ENCODE results near the gene BSG.

BSG gene

DNA sequence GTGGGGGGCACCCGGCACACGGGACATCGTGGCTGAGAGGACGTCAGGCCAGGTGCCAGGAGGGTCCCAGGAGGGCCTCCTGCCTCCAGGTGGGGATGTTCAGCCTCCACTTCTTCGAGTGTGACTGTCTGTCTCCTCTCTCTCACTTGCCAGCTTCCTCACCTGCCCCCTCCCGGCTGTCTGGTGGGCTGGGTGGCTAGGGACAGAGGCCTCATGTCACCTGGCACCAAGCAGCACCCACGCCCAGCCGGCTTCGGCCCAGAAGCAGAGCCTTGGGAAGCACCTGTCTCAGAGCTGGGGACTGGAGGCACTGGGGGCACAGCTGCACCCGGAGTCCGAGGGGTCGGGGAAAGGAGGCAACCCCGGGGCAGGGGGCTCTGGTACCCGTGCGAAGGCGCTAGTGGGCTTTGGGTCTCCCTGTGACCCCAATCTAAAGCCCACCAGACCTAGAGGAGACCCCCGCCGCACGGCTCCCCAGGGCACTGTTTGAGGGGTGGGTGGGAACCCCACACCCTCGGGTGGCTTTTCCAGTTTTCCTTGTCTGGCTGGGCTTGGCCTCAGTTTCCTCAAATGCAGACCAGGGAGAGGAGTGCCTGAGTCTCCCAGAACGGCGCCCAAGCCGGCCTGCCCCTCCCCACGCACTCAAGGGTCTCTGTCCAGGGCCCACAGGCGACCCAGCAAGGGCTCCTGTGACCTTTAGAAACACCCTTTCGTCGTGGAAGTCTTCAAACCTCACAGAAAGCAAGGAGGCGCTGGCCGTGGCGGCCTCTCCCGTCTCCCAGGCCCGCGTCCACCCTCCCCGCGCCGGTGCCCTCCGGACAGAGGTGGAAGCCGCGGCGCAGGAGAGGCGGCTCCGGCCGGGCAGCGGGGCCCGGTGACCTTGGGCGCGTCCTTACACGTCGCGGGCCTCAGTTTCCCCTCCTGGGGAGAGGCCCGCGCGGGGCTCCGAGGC, 16.6 kb downstream of the BSG start:
- no peak for DNase-seq (ENCODE audit: low read depth, low spot score)
- in situ Hi-C loops (cut with HindIII; ENCODE audit: low sequenced_read_pairs) = no loop called here

DNA sequence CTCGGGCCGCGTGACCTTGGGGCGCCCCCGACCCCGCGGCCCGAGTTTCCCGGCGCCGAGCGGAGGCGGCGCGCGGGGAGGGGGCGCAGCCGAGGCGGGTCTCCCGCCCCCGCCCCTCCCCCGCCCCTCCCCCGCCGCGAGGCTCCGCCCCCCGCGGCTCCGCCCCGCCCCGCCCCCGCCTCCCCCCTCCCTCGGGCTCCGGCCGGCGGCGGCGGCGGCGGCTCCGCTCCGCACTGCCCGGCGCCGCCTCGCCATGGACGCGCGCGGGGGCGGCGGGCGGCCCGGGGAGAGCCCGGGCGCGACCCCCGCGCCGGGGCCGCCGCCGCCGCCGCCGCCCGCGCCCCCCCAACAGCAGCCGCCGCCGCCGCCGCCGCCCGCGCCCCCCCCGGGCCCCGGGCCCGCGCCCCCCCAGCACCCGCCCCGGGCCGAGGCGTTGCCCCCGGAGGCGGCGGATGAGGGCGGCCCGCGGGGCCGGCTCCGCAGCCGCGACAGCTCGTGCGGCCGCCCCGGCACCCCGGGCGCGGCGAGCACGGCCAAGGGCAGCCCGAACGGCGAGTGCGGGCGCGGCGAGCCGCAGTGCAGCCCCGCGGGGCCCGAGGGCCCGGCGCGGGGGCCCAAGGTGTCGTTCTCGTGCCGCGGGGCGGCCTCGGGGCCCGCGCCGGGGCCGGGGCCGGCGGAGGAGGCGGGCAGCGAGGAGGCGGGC, 17.4 kb downstream of the BSG start, which contains the start of gene HCN2:
Gene HCN2 (plus strand): TSS at position 189 of the 703 bp plus-strand sequence. CDS start 65 bp downstream, at position 254.
- DNase-seq (ENCODE audit: low read depth, low spot score) = no peak

More for the DNA sequence above, 16.6 kb downstream of the BSG start:
- H3K4me3 ChIP-seq (ENCODE audit: low read depth, low read length) = no peak overlapping the region
- TF ChIP-seq, protein P1, sequence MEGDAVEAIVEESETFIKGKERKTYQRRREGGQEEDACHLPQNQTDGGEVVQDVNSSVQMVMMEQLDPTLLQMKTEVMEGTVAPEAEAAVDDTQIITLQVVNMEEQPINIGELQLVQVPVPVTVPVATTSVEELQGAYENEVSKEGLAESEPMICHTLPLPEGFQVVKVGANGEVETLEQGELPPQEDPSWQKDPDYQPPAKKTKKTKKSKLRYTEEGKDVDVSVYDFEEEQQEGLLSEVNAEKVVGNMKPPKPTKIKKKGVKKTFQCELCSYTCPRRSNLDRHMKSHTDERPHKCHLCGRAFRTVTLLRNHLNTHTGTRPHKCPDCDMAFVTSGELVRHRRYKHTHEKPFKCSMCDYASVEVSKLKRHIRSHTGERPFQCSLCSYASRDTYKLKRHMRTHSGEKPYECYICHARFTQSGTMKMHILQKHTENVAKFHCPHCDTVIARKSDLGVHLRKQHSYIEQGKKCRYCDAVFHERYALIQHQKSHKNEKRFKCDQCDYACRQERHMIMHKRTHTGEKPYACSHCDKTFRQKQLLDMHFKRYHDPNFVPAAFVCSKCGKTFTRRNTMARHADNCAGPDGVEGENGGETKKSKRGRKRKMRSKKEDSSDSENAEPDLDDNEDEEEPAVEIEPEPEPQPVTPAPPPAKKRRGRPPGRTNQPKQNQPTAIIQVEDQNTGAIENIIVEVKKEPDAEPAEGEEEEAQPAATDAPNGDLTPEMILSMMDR (IDR thresholded peaks at IDR 0.05; ENCODE audit: low read depth, low read length) = no peak

DNA sequence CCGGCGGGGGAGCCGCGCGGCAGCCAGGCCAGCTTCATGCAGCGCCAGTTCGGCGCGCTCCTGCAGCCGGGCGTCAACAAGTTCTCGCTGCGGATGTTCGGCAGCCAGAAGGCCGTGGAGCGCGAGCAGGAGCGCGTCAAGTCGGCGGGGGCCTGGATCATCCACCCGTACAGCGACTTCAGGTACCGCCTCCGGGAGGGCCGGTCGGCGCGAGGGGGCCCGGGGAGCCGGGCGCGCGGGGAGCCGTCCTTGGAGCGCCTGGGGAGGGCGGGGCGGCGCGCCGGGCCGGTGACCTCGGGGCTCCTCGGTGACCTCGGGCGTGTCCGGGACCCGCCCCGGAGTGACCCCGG, 18.0 kb downstream of the BSG start:
- H3K4me3 ChIP-seq (ENCODE audit: low read depth, low read length) = peak overlapping the region; percentile 23
- in situ Hi-C loops (cut with HindIII; ENCODE audit: low sequenced_read_pairs) = no loop called here
- DNase-seq (ENCODE audit: low read depth, low spot score) = peak; percentile 47
- TF ChIP-seq, protein P1 (IDR thresholded peaks at IDR 0.05; ENCODE audit: low read depth, low read length) = no peak

More for the DNA sequence above, 17.4 kb downstream of the BSG start, which contains the start of gene HCN2:
- H3K4me3 ChIP-seq (ENCODE audit: low read depth, low read length) = peak within 1 kb of the TSS; percentile 23
- in situ Hi-C loops (cut with HindIII; ENCODE audit: low sequenced_read_pairs) = no loop called here
- TF ChIP-seq, protein P1 (IDR thresholded peaks at IDR 0.05; ENCODE audit: low read depth, low read length) = no peak

DNA sequence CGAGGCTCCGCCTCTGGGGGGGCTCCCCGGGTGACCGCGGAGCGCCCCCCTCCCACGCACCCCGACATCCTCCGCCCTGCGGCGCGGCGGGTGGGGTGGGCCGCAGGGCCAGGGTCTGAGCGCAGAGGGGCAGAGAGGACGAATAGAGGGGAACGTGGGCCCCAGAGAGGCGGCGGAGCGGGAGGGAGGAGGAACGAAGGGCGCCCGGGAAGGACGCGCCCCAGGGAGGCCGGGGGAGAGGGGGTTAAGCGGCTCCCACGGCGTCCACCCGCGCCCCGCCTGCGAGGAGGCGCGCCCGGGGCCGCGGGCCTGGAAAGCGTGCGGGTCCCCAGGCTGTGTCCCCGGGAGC, 18.3 kb downstream of the BSG start:
- DNase-seq (ENCODE audit: low read depth, low spot score) = no peak
- peak overlapping the region; percentile 20 for H3K4me3 ChIP-seq (ENCODE audit: low read depth, low read length)
- TF ChIP-seq, protein P1 (IDR thresholded peaks at IDR 0.05; ENCODE audit: low read depth, low read length) = no peak
- in situ Hi-C loops (cut with HindIII; ENCODE audit: low sequenced_read_pairs) = no loop called here

DNA sequence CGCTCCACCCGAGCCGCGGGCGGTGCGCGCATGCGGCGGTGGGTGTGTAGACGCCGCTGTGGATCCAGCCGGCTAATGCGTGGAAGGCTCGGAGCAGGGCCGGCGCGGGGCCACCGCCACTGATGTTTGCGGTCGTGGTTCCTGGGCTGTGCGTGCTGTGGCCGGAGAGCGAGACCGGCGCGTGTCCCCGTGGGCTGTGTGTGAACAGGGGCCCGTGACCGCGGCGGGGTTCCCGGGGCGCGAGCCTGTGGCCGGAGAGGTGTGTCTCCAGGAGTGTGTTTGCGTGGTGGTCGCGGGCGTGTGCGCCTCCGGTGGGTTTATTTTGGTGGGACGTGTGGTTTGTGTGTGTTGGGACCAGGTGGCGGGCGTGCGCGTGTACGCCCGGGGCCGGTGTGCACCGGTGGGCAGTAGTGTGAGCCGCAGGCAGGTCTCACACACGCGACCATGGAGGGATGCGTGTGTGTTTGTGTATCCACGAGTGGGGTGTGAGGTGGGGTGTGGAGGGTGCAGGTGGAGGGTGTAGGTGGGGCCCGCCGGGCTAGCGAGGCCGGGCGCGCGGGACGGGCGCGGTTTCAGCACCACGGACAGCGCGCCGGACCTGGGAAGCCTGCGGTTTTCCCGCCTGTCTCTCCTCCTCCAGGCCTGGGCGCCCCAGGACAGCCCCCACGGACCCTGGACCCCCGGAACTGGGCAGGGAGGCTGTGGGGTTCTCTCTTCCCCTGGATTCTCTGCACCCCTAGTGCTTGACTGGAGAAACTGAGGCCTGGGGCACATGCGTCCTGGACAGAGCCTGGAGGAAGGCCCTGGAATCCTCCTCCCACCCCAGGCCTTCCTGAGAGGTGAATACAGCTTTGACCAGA, 18.9 kb downstream of the BSG start:
- peak overlapping the region; percentile 7 for H3K4me3 ChIP-seq (ENCODE audit: low read depth, low read length)
- no peak for DNase-seq (ENCODE audit: low read depth, low spot score)

More for the DNA sequence above, 18.9 kb downstream of the BSG start:
- in situ Hi-C loops (cut with HindIII; ENCODE audit: low sequenced_read_pairs) = no loop called here
- TF ChIP-seq, protein P1 (IDR thresholded peaks at IDR 0.05; ENCODE audit: low read depth, low read length) = no peak
